SK-N-SH treated with all-trans-retinoic acid at 6 μM for 48 hours (cell line): Measurements from ENCODE around the gene CASP2.
"Not testable (repeated sequence)": the region's sequence is repeated elsewhere in the genome, so short reads cannot be mapped to it uniquely, and the experiment has no call there.

Experiments used
- ARNTL ChIP-seq: fragments of 450-650 bp; formaldehyde crosslinking; IDR thresholded peaks from 2 replicates; pipeline ENCODE4 v1.5.0; 2020; ENCODE audit warnings: low read depth, mild to moderate bottlenecking, moderate library complexity, borderline replicate concordance
- CREB5 ChIP-seq: fragments of 250-450 bp; sonication (Bioruptor Pico); IDR thresholded peaks from 2 replicates; pipeline ENCODE4 v1.5.1; 2020; ENCODE audit warnings: low read depth, mild to moderate bottlenecking, moderate library complexity
- ESRRG ChIP-seq: fragments of 250-450 bp; sonication (Bioruptor Pico); IDR thresholded peaks from 2 replicates; pipeline ENCODE4 v1.6.1; 2021; ENCODE audit warnings: mild to moderate bottlenecking
- GLIS3 ChIP-seq: fragments of 250-450 bp; sonication (Bioruptor Pico); IDR thresholded peaks from 2 replicates; pipeline ENCODE4 v1.5.0; 2020; ENCODE audit warnings: mild to moderate bottlenecking, moderate library complexity
- PATZ1 ChIP-seq: fragments of 250-450 bp; sonication (Bioruptor Pico); IDR thresholded peaks from 2 replicates; pipeline ENCODE4 v1.8.0; 2020; ENCODE audit warnings: mild to moderate bottlenecking, moderate library complexity, borderline replicate concordance
- RARB ChIP-seq: fragments of 250-450 bp; sonication (Bioruptor Pico); IDR thresholded peaks from 2 replicates; pipeline ENCODE4 v1.8.0; 2021; ENCODE audit warnings: mild to moderate bottlenecking, moderate library complexity
- TCF4 ChIP-seq: fragments of 250-450 bp; sonication (Bioruptor Pico); IDR thresholded peaks from 2 replicates; pipeline ENCODE4 v1.8.0; 2021; ENCODE audit warnings: mild to moderate bottlenecking, moderate library complexity, borderline replicate concordance
- ZC3H10 ChIP-seq: fragments of 250-450 bp; sonication (Bioruptor Pico); IDR thresholded peaks from 2 replicates; pipeline ENCODE4 v1.5.1; 2021; ENCODE audit warnings: mild to moderate bottlenecking, moderate library complexity
- ZFP3 ChIP-seq: fragments of 250-450 bp; sonication (Bioruptor Pico); IDR thresholded peaks from 2 replicates; pipeline ENCODE4 v1.5.0; 2020; ENCODE audit warnings: mild to moderate bottlenecking, moderate library complexity
- ZFP30 ChIP-seq: fragments of 450-650 bp; formaldehyde crosslinking; IDR thresholded peaks from 2 replicates; pipeline ENCODE4 v1.5.0; 2022; ENCODE audit warnings: mild to moderate bottlenecking, moderate library complexity

GRCh38 chr7:143264196-143264568, 24.0 kb upstream of the CASP2 start:
- not testable (repeated sequence) for TF ChIP-seq ZFP3; CREB5 (CRISPR knock-in tag); PATZ1 (CRISPR knock-in tag); ESRRG; RARB (CRISPR knock-in tag); GLIS3 (CRISPR knock-in tag); ZC3H10 (CRISPR knock-in tag); ARNTL; ZFP30 (CRISPR knock-in tag); TCF4
